H7 (cell line): ENCODE measurements around the gene RHCG. TPM values are rescaled to one million over a fixed set of nuclear protein-coding genes. Genes with fewer than 3 reads are reported as not detected.

Experiments
- DNase-seq: peaks from one replicate; pipeline ENCODE4 v3.0.0; 2012
- H3K27me3 ChIP-seq: 2 replicates; pipeline ENCODE4 v1.6.0; 2011; ENCODE audit warnings: mild to moderate bottlenecking, low read length; ENCODE audit not compliant: control insufficient read depth, insufficient read depth
- H3K36me3 ChIP-seq: replicated peaks from 2 replicates; pipeline ENCODE4 v1.5.1; 2011; ENCODE audit warnings: low read length; ENCODE audit not compliant: control insufficient read depth, insufficient read depth
- H3K4me3 ChIP-seq: 2 replicates; pipeline ENCODE4 v1.5.1; 2011; ENCODE audit warnings: low read depth, mild to moderate bottlenecking, control low read depth, low read length, moderate library complexity; ENCODE audit not compliant: insufficient read depth
- total RNA-seq: library from RNA; depleted of rRNA; stranded (reverse); fragments of >200 nt; shearing (Covaris generic); gene quantifications from 2 replicates; pipeline ENCODE4 v1.2.3, GENCODE V29; 2014; rRNA removed

The RHCG gene
- total RNA-seq = 0.67 TPM in 1 of 2 replicates, not detected in the other

DNA sequence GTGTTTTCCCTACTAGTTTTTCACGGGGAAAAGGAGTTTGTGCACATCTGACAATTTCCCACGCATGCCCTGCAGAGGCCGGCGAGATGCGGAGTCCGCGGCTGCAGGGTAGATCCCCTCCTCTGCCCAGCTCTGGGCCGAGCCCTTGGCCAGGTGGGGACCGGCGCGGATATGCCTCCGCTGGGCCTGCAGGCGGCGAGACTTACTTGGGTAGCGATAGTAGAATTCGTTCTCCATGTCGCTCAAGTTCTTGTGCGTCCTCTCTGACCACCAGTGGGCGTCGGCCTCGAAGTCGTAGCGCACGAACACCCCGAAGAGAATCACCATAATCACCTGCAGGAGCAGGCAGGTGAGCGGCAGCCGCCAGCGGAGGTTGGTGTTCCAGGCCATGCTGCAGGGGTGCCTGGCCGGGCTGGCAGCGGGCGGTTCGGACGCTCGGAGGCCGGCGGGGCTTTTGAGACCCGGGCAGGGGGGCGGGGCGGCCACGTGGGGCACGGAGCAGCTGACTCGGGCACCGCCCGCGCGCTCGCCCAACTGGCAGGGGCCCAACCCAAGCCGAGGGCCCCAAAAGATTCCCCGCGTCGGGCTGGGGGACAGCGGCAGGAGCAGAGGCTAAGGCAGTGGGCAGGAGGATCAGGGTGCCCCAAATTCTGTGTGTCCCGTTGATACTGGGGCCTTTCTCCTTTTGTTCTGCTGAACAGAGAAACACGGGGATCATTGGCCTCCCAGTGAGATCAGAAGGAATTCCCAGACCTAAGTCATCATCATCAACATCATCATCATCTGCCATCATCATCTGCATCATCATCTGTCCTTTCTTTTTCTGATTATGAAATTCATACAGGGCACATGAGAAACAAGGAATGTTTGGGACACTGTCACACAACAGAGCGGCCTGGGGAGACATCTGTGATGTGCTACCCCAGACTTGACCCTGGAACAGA is at the start of gene RHCG:
TSS of gene RHCG (minus strand) at position 429 of the 944 bp plus-strand sequence. CDS start at position 390, 39 bp downstream.
- peak within 1 kb of the TSS; percentile 41 for H3K4me3 ChIP-seq
- DNase-seq = peak; percentile 90
- H3K36me3 ChIP-seq = no peaks in the 10 kb centered on the region
- peaks cover 30% of the 10 kb centered on the region for H3K27me3 ChIP-seq

DNA sequence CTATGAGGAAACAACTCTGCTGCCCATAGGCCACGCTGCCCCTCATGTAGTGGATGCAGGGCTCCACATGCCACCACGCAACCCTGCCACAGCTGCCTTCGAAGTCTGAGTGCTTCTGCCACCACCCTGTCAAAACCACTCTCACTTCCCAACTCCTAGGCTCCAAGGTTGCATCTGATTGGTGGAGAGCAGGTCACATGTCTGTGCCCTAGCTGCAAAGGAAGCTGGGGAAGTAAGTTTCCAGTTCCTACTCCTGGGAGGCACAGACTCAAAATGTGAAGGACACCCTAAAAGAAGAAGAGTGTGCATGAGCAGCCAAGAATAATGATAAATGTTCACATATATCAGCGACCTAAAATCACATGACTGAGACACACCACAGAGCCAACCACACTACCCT is 47.0 kb upstream of the RHCG start:
- Histone ChIP-seq H3K27me3 (no peaks in the 10 kb centered on the region), H3K4me3 (no peak overlapping the region), H3K36me3 (no peaks in the 10 kb centered on the region)
- no peak for DNase-seq

DNA sequence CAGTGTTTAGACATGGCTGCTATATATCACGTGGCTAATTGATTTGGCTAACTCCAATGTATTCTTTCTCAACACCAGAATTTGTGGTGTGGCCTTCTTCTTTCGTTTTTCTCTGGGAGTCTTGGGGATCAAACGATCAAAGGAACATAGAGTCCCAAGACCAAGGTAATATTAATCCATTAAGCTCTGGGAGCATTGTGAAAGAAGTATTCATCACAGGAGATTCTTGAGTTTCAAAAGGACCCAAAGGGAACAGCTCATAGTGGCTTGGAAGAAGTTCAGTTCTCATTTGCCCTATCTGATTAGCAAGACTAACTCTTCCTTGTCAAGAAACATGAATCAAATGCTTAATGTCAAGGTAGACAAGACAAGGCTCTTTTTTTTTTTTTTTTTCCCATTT is 46.0 kb upstream of the RHCG start:
- DNase-seq = no peak

GRCh38 chr15:89539027-89539426 is 42.6 kb upstream of the RHCG start:
- Histone ChIP-seq H3K36me3 (no peaks in the 10 kb centered on the region), H3K4me3 (no peak overlapping the region), H3K27me3 (no peaks in the 10 kb centered on the region)
- DNase-seq = no peak

More for the DNA sequence above, 46.0 kb upstream of the RHCG start:
- Histone ChIP-seq H3K4me3 (no peak overlapping the region), H3K27me3 (no peaks in the 10 kb centered on the region), H3K36me3 (no peaks in the 10 kb centered on the region)

GRCh38 chr15:89533861-89534544 is 37.6 kb upstream of the RHCG start:
- Histone ChIP-seq H3K4me3 (no peak overlapping the region), H3K27me3 (no peaks in the 10 kb centered on the region), H3K36me3 (no peaks in the 10 kb centered on the region)
- DNase-seq = no peak

GRCh38 chr15:89531796-89532537 is 35.6 kb upstream of the RHCG start:
- DNase-seq = no peak
- no peaks in the 10 kb centered on the region for H3K36me3 ChIP-seq
- no peaks in the 10 kb centered on the region for H3K27me3 ChIP-seq
- H3K4me3 ChIP-seq = no peak overlapping the region

DNA sequence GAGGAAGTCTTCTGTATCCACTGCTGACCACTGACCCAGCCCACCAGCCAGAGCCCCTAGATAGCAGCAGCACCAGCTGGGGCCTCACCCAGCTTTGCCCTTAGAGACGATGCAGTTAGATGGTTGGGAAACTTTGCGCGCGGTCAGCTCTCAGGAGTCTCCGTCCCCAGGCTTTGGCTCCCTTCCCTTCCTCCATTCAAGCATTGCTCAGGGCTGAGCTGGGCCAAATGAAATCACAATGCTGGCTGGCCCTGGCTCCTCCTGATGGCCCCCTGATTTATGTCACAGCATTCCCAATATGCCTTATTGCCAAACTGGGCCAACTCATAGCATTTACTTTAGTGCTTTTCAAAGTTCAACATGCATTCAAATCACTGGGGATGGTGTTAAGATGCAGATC is 34.6 kb upstream of the RHCG start:
- Histone ChIP-seq H3K4me3 (no peak overlapping the region), H3K36me3 (no peaks in the 10 kb centered on the region), H3K27me3 (no peaks in the 10 kb centered on the region)
- no peak for DNase-seq

DNA sequence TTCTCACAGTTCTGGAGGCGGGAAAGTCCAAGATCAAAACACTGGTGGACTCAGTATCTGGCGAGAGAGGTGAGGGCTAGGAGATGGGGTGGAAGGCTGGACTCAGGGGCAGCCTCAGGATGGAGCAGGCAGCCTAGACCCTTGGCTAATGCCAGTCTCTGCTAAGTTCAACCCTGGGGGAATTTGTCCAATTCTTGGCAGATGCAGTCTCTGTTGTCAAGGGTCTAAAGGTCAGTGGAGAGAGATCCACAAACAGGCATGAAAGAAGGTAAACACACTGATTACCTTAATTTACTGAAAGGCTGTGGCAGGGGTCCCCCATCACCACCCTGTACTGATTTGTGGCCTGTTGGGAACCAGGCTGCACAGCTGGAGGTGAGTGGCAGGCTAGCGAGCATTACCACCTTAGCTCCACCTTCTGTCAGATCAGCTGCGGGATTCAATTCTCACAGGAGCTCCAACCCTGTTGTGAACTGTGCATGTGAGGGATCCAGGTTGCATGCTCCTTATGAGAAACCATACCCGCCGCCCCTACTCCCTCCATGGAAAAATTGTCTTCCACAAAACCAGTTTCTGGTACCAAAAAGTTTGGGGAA is 32.5 kb upstream of the RHCG start:
- Histone ChIP-seq H3K27me3 (no peaks in the 10 kb centered on the region), H3K36me3 (no peaks in the 10 kb centered on the region), H3K4me3 (no peak overlapping the region)
- DNase-seq = no peak

- DNase-seq = no peak
- Histone ChIP-seq H3K27me3 (no peaks in the 10 kb centered on the region), H3K36me3 (no peaks in the 10 kb centered on the region), H3K4me3 (no peak overlapping the region)
Measured at GRCh38 chr15:89526601-89527441, 30.4 kb upstream of the RHCG start.

- no peaks in the 10 kb centered on the region for H3K27me3 ChIP-seq
- no peak overlapping the region for H3K4me3 ChIP-seq
- no peak for DNase-seq
- no peaks in the 10 kb centered on the region for H3K36me3 ChIP-seq
Measured at GRCh38 chr15:89526181-89526580, 29.8 kb upstream of the RHCG start.

GRCh38 chr15:89524184-89524583 is 27.8 kb upstream of the RHCG start:
- DNase-seq = no peak
- Histone ChIP-seq H3K27me3 (no peaks in the 10 kb centered on the region), H3K36me3 (no peaks in the 10 kb centered on the region), H3K4me3 (no peak overlapping the region)

DNA sequence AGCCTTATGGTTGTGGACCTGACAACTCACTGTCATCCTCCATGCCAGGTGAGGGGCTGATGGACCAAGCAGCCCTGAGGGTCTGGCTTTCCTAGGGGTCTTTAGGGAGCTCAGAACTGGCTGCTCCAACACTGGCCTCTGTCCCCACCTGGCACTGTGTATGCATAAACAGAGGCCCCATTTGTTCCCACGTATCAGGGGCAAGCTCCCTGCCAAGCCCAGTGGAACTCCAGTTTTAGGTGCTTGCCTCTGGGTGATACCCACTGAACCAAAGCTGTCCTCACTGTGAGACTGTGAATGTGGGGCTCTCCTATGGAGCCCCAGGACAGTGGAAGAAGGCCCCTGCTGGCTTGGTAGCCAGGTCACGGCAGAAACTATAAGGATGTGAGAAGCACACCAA is 26.7 kb upstream of the RHCG start:
- Histone ChIP-seq H3K36me3 (no peaks in the 10 kb centered on the region), H3K4me3 (no peak overlapping the region), H3K27me3 (no peaks in the 10 kb centered on the region)
- DNase-seq = no peak

DNA sequence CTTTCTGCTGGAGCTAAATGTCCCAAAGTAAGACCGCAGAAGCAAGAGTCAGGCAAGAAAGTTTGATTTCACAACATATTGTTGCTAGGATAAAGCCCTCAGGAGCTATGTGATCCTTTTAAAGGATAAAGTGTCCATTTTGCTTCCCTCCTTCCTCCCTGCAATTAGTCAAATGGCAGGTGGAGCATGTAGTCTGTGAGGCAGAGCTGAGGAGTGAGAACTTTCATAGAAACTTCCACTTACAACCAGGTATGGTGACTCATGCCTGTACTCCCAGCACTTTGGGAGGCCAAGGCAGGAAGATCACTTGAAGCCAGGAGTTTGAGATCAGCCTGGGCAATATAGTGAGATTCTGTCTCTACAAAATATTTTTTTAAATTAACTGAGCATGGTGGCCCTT is 25.2 kb upstream of the RHCG start:
- Histone ChIP-seq H3K27me3 (no peaks in the 10 kb centered on the region), H3K4me3 (no peak overlapping the region), H3K36me3 (no peaks in the 10 kb centered on the region)
- no peak for DNase-seq
